ENCODE measurements around the gene SLC47A2.

DNA sequence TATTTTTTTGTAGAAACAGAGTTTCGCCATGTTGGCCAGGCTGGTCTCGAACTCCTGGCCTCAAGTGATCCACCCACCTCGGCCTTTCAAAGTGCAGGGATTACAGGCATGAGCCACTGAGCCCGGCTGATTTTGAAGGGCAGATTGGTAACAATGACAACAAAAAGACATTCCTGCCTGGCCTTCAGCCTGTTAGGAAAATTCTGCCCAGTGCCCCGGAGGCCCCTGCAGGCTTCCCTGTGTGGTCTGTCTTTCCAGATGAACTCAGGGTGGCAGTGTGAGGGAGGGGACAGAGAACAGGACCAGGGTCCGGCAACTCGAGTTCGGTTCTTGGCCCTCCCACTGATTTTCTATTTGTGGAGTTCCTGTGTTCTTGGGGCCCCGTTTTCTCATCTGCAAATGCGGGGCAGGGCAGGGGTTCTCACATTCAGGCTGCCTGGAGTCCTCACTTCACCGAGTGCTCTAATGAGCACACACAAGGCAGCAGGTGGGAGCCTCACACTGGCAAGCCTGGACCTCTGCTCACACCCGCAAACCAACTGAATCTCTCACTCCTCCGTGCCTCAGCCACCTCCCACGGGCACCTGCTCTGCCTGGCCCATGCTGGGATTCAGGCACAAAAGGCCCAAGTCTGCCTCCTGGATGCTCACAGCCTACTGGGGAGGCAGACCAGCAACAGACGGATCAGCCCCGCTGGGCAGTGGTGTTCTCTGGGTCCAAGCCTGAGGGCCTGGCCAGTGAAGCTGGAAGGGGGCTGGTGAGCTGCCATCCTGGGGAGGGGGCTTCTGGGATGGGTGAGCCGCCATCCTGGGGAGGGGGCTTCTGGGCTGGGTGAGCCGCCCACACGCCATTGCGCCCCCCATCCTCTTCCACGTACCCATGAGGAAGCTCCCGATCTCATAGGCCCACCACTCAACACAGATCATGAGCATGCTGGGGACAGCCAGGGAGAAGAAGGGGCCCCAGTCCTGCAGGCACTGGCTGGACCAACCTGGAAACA, 10.3 kb downstream of the SLC47A2 start:
- TF ChIP-seq, protein P1, sequence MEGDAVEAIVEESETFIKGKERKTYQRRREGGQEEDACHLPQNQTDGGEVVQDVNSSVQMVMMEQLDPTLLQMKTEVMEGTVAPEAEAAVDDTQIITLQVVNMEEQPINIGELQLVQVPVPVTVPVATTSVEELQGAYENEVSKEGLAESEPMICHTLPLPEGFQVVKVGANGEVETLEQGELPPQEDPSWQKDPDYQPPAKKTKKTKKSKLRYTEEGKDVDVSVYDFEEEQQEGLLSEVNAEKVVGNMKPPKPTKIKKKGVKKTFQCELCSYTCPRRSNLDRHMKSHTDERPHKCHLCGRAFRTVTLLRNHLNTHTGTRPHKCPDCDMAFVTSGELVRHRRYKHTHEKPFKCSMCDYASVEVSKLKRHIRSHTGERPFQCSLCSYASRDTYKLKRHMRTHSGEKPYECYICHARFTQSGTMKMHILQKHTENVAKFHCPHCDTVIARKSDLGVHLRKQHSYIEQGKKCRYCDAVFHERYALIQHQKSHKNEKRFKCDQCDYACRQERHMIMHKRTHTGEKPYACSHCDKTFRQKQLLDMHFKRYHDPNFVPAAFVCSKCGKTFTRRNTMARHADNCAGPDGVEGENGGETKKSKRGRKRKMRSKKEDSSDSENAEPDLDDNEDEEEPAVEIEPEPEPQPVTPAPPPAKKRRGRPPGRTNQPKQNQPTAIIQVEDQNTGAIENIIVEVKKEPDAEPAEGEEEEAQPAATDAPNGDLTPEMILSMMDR (IDR thresholded peaks at IDR 0.05; ENCODE audit: insufficient read depth, low read length): no peak
- TF ChIP-seq POLR2AphosphoS5 (IDR thresholded peaks at IDR 0.05; ENCODE audit: low read depth) (no peak), GABPA (IDR thresholded peaks at IDR 0.05; ENCODE audit: low read depth) (no peak), SPI1 (IDR thresholded peaks at IDR 0.05; ENCODE audit: borderline replicate concordance, low read depth) (no peak)
- TF ChIP-seq, protein P2, sequence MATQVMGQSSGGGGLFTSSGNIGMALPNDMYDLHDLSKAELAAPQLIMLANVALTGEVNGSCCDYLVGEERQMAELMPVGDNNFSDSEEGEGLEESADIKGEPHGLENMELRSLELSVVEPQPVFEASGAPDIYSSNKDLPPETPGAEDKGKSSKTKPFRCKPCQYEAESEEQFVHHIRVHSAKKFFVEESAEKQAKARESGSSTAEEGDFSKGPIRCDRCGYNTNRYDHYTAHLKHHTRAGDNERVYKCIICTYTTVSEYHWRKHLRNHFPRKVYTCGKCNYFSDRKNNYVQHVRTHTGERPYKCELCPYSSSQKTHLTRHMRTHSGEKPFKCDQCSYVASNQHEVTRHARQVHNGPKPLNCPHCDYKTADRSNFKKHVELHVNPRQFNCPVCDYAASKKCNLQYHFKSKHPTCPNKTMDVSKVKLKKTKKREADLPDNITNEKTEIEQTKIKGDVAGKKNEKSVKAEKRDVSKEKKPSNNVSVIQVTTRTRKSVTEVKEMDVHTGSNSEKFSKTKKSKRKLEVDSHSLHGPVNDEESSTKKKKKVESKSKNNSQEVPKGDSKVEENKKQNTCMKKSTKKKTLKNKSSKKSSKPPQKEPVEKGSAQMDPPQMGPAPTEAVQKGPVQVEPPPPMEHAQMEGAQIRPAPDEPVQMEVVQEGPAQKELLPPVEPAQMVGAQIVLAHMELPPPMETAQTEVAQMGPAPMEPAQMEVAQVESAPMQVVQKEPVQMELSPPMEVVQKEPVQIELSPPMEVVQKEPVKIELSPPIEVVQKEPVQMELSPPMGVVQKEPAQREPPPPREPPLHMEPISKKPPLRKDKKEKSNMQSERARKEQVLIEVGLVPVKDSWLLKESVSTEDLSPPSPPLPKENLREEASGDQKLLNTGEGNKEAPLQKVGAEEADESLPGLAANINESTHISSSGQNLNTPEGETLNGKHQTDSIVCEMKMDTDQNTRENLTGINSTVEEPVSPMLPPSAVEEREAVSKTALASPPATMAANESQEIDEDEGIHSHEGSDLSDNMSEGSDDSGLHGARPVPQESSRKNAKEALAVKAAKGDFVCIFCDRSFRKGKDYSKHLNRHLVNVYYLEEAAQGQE (IDR thresholded peaks at IDR 0.05; ENCODE audit: insufficient replicate concordance, low read depth): no peak
